HepG2 (cell line): ENCODE measurements around the gene NXT1. TPM values are rescaled to one million over a fixed set of nuclear protein-coding genes. Genes with fewer than 3 reads are reported as not detected.
A peak's percentile ranks its signal among the peaks of the same experiment; 100 is the strongest.

Source experiments
- ARID4A ChIP-seq: sonication (generic); formaldehyde crosslinking; IDR thresholded peaks from 2 replicates; pipeline ENCODE4 v1.5.0; 2020; ENCODE audit warnings: mild to moderate bottlenecking, missing genetic modification reagents, borderline replicate concordance
- ERF ChIP-seq: IDR thresholded peaks from 2 replicates; pipeline ENCODE4 v1.6.1; 2018; ENCODE audit warnings: missing biosample characterization, missing genetic modification reagents
- ETV5 ChIP-seq: IDR thresholded peaks from 2 replicates; pipeline ENCODE4 v1.6.1; 2018; ENCODE audit warnings: missing biosample characterization, missing genetic modification reagents, inconsistent platforms, borderline replicate concordance
- MAFG ChIP-seq: sonication (generic); formaldehyde crosslinking; IDR thresholded peaks from 2 replicates; pipeline ENCODE4 v1.5.1; 2020; ENCODE audit warnings: mild to moderate bottlenecking, missing genetic modification reagents
- NFAT5 ChIP-seq: sonication (generic); formaldehyde crosslinking; IDR thresholded peaks from 2 replicates; pipeline ENCODE4 v1.4.0; 2020; ENCODE audit warnings: missing genetic modification reagents
- POGZ ChIP-seq: sonication (generic); formaldehyde crosslinking; IDR thresholded peaks from 2 replicates; pipeline ENCODE4 v1.4.0; 2020; ENCODE audit warnings: mild to moderate bottlenecking, missing genetic modification reagents
- ZNF318 ChIP-seq: sonication (generic); formaldehyde crosslinking; IDR thresholded peaks from 2 replicates; pipeline ENCODE4 v1.4.0; 2020; ENCODE audit warnings: mild to moderate bottlenecking, missing genetic modification reagents
- polyA plus RNA-seq, 8 experiments: library from polyadenylated mRNA; depleted of rRNA in 3 of 8; stranded (reverse) in 7 of 8; unstranded in 1 of 8; fragments of >200 nt; fragmentation: Illumina TruSeq in 4 of 8; extraction: Trizol in 4 of 8; gene quantifications; 2 replicates each; pipeline versions ENCODE4 v1.2.1 to v1.2.3, GENCODE V29; 2011 to 2016; ENCODE audit warnings: low read depth in 4 of 8, missing spikeins in 1 of 8, mixed read lengths in 1 of 8; ENCODE audit not compliant: insufficient read depth in 1 of 8
- total RNA-seq, 5 experiments: library from RNA; depleted of rRNA; stranded (reverse); fragments of >200 nt; fragmentation: Illumina TruSeq; extraction: Trizol; gene quantifications; 2 replicates each; pipeline ENCODE4 v1.2.3, GENCODE V29; 2016; ENCODE audit warnings: low read depth in 1 of 5

The NXT1 gene
- total and polyA plus RNA-seq, 2 of the 13 experiments (the other 11 are each of a cell fraction or from before 2014, with no cell fraction given) = 35.6 to 65.9 TPM

GRCh38 chr20:23357767-23358562 lies 7.4 kb downstream of the NXT1 start (continued):
- no peak for TF ChIP-seq ZNF318 (CRISPR knock-in tag)
- peak; percentile 99 for TF ChIP-seq ARID4A (CRISPR knock-in tag)
- TF ChIP-seq ETV5 (CRISPR knock-in tag) = peak; percentile 51; the same call in 1 of the 2 replicates
- TF ChIP-seq NFAT5 (CRISPR knock-in tag) = no peak
- no peak for TF ChIP-seq MAFG
- TF ChIP-seq ERF (CRISPR knock-in tag) = peak; percentile 47; the same call in 1 of the 2 replicates
- peak; percentile 97 for TF ChIP-seq POGZ
